ENCODE data around the gene DPYD.

DPYD gene

DNA sequence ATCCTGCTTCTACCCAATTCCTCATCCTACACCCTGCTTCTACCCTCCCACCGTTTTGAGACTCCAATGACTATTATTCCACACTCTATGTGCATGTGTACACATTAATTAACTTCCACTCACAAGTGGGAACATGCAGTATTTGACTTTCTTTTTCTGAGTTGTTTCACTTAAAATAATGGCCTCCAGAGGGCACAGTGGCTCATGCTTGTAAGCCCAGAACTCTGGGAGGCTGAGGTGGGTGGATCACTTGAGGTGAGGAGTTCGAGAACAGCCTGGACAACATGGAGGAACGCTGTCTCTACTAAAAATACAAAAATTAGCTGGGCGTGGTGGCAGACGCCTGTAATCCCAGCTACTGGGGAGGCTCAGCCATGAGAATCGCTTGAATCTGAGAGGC lies 734.5 kb downstream of the DPYD start:
- TF ChIP-seq, protein P1, sequence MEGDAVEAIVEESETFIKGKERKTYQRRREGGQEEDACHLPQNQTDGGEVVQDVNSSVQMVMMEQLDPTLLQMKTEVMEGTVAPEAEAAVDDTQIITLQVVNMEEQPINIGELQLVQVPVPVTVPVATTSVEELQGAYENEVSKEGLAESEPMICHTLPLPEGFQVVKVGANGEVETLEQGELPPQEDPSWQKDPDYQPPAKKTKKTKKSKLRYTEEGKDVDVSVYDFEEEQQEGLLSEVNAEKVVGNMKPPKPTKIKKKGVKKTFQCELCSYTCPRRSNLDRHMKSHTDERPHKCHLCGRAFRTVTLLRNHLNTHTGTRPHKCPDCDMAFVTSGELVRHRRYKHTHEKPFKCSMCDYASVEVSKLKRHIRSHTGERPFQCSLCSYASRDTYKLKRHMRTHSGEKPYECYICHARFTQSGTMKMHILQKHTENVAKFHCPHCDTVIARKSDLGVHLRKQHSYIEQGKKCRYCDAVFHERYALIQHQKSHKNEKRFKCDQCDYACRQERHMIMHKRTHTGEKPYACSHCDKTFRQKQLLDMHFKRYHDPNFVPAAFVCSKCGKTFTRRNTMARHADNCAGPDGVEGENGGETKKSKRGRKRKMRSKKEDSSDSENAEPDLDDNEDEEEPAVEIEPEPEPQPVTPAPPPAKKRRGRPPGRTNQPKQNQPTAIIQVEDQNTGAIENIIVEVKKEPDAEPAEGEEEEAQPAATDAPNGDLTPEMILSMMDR (IDR thresholded peaks at IDR 0.05) = peak; percentile 41
- TF ChIP-seq ZFX (IDR thresholded peaks at IDR 0.05; ENCODE audit: borderline replicate concordance) = no peak
- H3K27ac ChIP-seq = no peak overlapping the region

DNA sequence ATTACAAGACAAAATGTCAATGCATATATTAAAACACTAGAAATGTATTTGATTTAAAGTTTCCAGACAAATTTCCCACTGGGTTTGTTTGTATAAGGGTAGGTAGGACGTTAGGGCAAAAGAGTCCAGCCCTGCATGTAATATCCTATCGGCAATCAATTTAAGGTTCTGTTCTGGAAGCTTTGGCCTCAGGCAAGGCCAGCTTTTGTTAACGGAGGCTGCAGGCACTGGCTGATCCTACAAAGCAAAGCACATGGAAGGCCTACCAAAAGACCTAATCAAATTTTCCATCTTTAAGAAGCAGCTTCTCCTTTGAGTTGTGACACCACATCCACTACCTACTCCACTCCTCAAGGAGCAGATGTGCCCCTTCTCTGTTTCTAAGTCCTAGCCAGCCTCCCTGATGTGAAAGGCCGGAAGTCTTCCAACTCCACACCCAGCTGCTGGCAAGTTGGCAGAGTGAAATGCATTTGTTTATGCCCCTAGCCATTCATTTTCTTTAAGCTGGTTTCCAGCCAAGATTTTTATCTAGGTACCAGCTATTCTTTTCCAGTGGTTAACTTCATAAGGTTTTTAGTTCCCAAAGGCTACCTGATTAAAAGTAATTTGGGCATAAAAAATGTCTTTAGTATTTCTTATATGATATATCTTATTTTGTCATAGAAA lies 746.7 kb downstream of the DPYD start:
- peak overlapping the region; percentile 92 for H3K27ac ChIP-seq
- no peak for TF ChIP-seq ZFX (IDR thresholded peaks at IDR 0.05; ENCODE audit: borderline replicate concordance)
- TF ChIP-seq, protein P1 (IDR thresholded peaks at IDR 0.05) = no peak

DNA sequence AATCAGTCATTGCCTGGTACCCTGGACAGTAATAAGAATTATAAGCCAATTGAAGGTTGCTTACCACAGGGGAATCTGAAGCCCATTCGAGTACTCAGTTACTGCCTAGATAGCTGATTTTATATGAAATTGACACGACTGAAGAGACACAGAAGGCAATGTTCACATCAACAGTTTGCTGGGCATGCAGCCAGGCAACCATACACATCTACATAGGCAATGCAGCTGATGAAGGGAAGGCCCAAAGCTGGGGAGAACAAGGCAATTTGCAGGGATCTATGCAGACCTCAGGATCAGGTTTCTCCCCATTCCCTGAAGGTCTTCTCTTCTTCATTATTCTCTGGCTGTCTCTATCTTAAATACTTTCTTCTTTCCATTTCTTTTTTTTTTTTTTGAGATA lies 750.5 kb downstream of the DPYD start:
- TF ChIP-seq, protein P1 (IDR thresholded peaks at IDR 0.05) = no peak
- TF ChIP-seq ZFX (IDR thresholded peaks at IDR 0.05; ENCODE audit: borderline replicate concordance) = no peak
- H3K27ac ChIP-seq = peak overlapping the region; percentile 92

DNA sequence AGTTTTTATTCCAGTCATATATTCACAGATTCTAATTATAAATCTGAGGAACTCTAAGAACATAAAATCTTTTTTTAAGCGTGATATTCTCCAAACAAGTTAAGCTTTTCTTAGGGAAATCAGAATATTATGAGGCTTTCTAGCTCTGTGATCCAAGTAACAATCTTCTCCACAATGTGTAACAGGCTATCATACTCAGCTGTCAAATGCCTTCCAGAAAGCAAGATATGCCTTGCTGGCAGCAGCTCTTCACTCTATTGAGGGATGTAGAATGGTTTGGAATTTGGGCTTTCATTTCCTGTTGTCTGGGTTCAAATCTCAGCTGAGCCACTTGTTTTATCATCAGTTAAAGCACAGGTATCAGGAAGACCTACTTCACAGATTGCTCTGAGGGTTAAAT lies 752.8 kb downstream of the DPYD start:
- peak overlapping the region; percentile 92 for H3K27ac ChIP-seq
- TF ChIP-seq, protein P1 (IDR thresholded peaks at IDR 0.05) = no peak
- no peak for TF ChIP-seq ZFX (IDR thresholded peaks at IDR 0.05; ENCODE audit: borderline replicate concordance)

DNA sequence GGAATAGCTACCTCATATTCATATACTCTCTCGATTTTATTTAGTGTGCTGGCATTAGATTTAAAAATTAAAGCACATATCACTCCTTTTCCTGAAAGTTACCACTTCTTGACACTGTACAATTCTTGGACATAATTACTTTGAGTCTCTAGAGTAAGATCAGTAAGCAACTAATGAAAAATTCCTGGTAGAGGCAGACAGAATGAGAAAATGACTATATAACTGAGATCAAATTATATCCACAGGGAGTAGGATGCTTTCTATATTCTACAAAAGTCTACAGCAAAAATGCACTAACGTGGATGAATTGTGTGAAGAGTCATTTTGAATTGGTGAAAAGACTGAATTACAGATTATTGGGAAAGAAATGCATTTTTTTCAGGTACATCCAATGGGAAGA lies 753.6 kb downstream of the DPYD start:
- TF ChIP-seq ZFX (IDR thresholded peaks at IDR 0.05; ENCODE audit: borderline replicate concordance) = no peak
- TF ChIP-seq, protein P1 (IDR thresholded peaks at IDR 0.05) = no peak
- H3K27ac ChIP-seq = no peak overlapping the region

DNA sequence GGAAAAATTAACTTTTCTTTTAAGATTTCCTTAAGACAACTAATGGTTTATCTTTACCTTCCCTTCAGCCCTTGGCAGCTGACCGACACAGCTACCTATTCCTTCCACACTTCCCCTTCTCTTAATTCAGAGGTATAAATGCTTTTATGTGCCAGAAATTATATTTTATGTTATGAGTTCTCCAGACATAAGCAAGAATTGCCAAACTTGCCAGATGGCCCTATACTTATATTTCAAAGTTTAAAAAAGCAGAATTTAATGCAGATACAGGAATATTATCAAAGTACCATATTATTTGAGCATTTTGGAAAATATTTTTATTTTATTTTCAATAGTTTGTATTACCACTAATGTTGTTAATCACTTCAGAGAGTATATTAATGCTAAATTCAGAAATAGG lies 754.2 kb downstream of the DPYD start:
- TF ChIP-seq, protein P1 (IDR thresholded peaks at IDR 0.05) = no peak
- TF ChIP-seq ZFX (IDR thresholded peaks at IDR 0.05; ENCODE audit: borderline replicate concordance) = no peak
- no peak overlapping the region for H3K27ac ChIP-seq

DNA sequence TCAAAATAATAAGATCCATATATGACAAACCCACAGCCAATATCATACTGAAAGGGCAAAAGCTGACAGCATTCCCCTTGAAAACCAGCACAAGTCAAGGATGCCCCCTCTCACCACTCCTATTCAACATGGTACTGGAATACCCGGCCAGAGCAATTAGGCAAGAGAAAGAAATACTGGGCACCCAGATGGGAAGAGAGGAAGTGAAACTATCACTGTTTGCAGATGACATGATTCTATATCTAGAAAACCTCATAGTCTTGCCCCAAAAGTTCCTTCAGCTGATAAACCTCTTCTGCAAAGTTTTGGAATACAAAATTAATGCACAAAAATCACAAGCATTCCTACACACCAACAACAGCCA lies 756.6 kb downstream of the DPYD start:
- H3K27ac ChIP-seq = no peak overlapping the region
- TF ChIP-seq ZFX (IDR thresholded peaks at IDR 0.05; ENCODE audit: borderline replicate concordance) = no peak
- TF ChIP-seq, protein P1 (IDR thresholded peaks at IDR 0.05) = no peak
